Adrenal gland (tissue), 12 donors: ENCODE measurements around the gene TOR4A. TPM values are rescaled to one million over a fixed set of nuclear protein-coding genes. Genes with fewer than 3 reads are reported as not detected.

Experiments used
- DNase-seq, 7 donors: peaks; one replicate each; pipeline ENCODE4 v3.0.0-alpha.2; 2019 to 2020
- H3K27ac ChIP-seq, 5 donors: fragments of 200-600 bp; sonication (generic) in 4 of 5; 1 replicate in 3 of 5; 2 replicates in 2 of 5; pipeline versions ENCODE4 v1.5.1 to v1.8.0; 2016 to 2020; ENCODE audit warnings: mild to moderate bottlenecking in 1 of 5
- H3K27me3 ChIP-seq: fragments of 200-600 bp; 2 replicates; pipeline ENCODE4 v1.8.0; 2021
- H3K36me3 ChIP-seq, 2 donors: fragments of 200-600 bp; replicated peaks in 1 of 2; 1 replicate in 1 of 2; 2 replicates in 1 of 2; pipeline versions ENCODE4 v1.5.1 to v1.8.0; 2018 to 2022
- H3K4me1 ChIP-seq, 2 donors: fragments of 200-600 bp; replicated peaks in 1 of 2; 1 replicate in 1 of 2; 2 replicates in 1 of 2; pipeline versions ENCODE4 v1.5.1 to v1.8.0; 2018 to 2021
- H3K4me3 ChIP-seq, 4 donors: fragments of 200-600 bp; sonication (generic) in 3 of 4; one replicate each; pipeline ENCODE4 v1.5.1; 2016 to 2018
- H3K9me3 ChIP-seq, 3 donors: fragments of 200-600 bp; sonication (generic) in 1 of 3; replicated peaks in 1 of 3; 1 replicate in 2 of 3; 2 replicates in 1 of 3; pipeline versions ENCODE4 v1.5.1 to v1.8.0; 2016 to 2021
- CTCF ChIP-seq, 6 experiments: fragments of 450-650 bp in 4 of 6; fragments of 200-600 bp in 2 of 6; sonication (generic) in 1 of 6; IDR thresholded peaks; 1 replicate in 5 of 6; 2 replicates in 1 of 6; pipeline versions ENCODE4 v1.5.1 to v1.8.0; 2016 to 2021; ENCODE audit warnings: antibody characterized with exemption in 6 of 6, mild to moderate bottlenecking in 2 of 6, moderate library complexity in 1 of 6
- POLR2A ChIP-seq, 2 donors: fragments of 450-650 bp; IDR thresholded peaks; one replicate each; pipeline ENCODE4 v1.6.1; 2017; ENCODE audit warnings: antibody characterized with exemption in 2 of 2, mild to moderate bottlenecking in 2 of 2, moderate library complexity in 1 of 2
- WGBS, 4 donors: extraction: QIAGEN DNeasy Blood & Tissue Kit in 2 of 4; methylation state at CpG; one replicate each; pipeline versions ENCODE4 v1.1.5 to v1.1.7; 2013 to 2017; 5-methylcytosine and 5-hydroxymethylcytosine counted together
- intact Hi-C, 2 donors: fragments of 100-400 bp; cut with DNase I; formaldehyde crosslinking; loops; one replicate each; pipeline versions ENCODE4 v1.14.1 to v1.15.0; 2022 to 2023
- polyA plus RNA-seq, 3 donors: library from polyadenylated mRNA; stranded (reverse); fragments of 200-250 nt in 2 of 3; fragments of 350-450 nt in 1 of 3; fragmentation: Illumina TruSeq in 1 of 3; extraction: RNeasy Lipid Tissue Mini Kit (QIAGEN cat#74804) in 1 of 3; gene quantifications; one replicate each; pipeline ENCODE4 v1.2.3, GENCODE V29; 2013 to 2014
- total RNA-seq, 9 donors: library from RNA; depleted of rRNA in 4 of 9; stranded (reverse); fragments of >200 nt in 4 of 9; fragments of 120-200 nt in 1 of 9; fragmentation: NEBNext Ultra II Directional in 1 of 9; extraction: Animal tissue kit (Norgen Biotek cat#: 25700) in 1 of 9; gene quantifications; one replicate each; pipeline versions ENCODE4 v1.1.0 to v1.2.4, GENCODE V29; 2013 to 2023
- donor health status: healthy with polysubstance abuse.
- donor health status: Bipolar disorder and iron deficiency.
- donor health status: DM: yes; HTN: yes; CAD: no.
- donor health status: DM: no; HTN: no; CAD: no.
- donor health status: DM: no; HTN: no; CAD: no.
- donor health status: DM: yes; HTN: yes; CAD: no.

TOR4A gene
- total and polyA plus RNA-seq, 12 donors: 0.49 to 21.5 (median 7.4) TPM

- Histone ChIP-seq H3K27me3 (peaks cover 17% of the 10 kb centered on the region), H3K4me1 (peaks cover 3 to 13% of the 10 kb centered on the region in 2 donors), H3K9me3 (no peaks in the 10 kb centered on the region), H3K36me3 (no peaks in the 10 kb centered on the region), H3K4me3 (no peak overlapping the region), H3K27ac (no peak overlapping the region)
- intact Hi-C loops: loop anchor here in 1 of 2 donors (10.0 kb wide), 1 partner anchor 231 kb away; no protein-coding TSS in a partner anchor
- 43 to 47% (median 45%) methylated on average over 11 of the region's 11 CpGs for WGBS, 4 donors
- peak in 1 of 7 donors; percentile 35 for DNase-seq
- no peak for TF ChIP-seq POLR2A (IDR thresholded peaks at IDR 0.05)
- peak in 1 of 6 experiments; percentile 13 for TF ChIP-seq CTCF (IDR thresholded peaks at IDR 0.05)
These were observed 16.7 kb downstream of the TOR4A start for GRCh38 chr9:137294091-137294680.

- peaks cover 23% of the 10 kb centered on the region for H3K27me3 ChIP-seq
- H3K9me3 ChIP-seq: no peaks in the 10 kb centered on the region
- H3K4me3 ChIP-seq: peak overlapping the region in 1 of 4 donors; percentile 60
- H3K36me3 ChIP-seq: no peaks in the 10 kb centered on the region
- intact Hi-C loops: loop anchor here in 1 of 2 donors (5.0 to 10.0 kb wide), 2 partner anchors 113 to 230 kb away; no protein-coding TSS in a partner anchor
- WGBS, 4 donors: 0 to 36% (median 22%) methylated on average over 1 to 35 of the region's 35 CpGs
- peaks cover 3 to 13% of the 10 kb centered on the region in 2 donors for H3K4me1 ChIP-seq
- TF ChIP-seq POLR2A (IDR thresholded peaks at IDR 0.05) (no peak), CTCF (IDR thresholded peaks at IDR 0.05) (no peak)
- no peak for DNase-seq
- H3K27ac ChIP-seq: no peak overlapping the region
These were observed 17.2 kb downstream of the TOR4A start for GRCh38 chr9:137294681-137295237.

- H3K27ac ChIP-seq: peak overlapping the region in 1 of 5 donors; percentile 77
- WGBS, 4 donors: 0 to 5% (median 2%) methylated on average over 2 to 76 of the region's 76 CpGs
- peaks cover 3 to 13% of the 10 kb centered on the region in 2 donors for H3K4me1 ChIP-seq
- H3K4me3 ChIP-seq: peak overlapping the region in 1 of 4 donors; percentile 60
- no peaks in the 10 kb centered on the region for H3K9me3 ChIP-seq
- peaks cover 26% of the 10 kb centered on the region for H3K27me3 ChIP-seq
- H3K36me3 ChIP-seq: no peaks in the 10 kb centered on the region
- peak in 1 of 7 donors; percentile 35 for DNase-seq
- TF ChIP-seq POLR2A (IDR thresholded peaks at IDR 0.05) (no peak), CTCF (IDR thresholded peaks at IDR 0.05) (peak in 3 of 6 experiments; percentile 62 to 85 (median 81))
- intact Hi-C loops: loop anchor here in 1 of 2 donors (5.0 to 10.0 kb wide), 2 partner anchors 112 to 229 kb away; no protein-coding TSS in a partner anchor
These were observed 17.8 kb downstream of the TOR4A start for GRCh38 chr9:137295238-137295811.
